WI38 (cell line): ENCODE data around the gene IFI30.

Experiments
- H3K4me3 ChIP-seq: 2 replicates; pipeline ENCODE4 v1.5.1; 2011; ENCODE audit warnings: low read depth, mild to moderate bottlenecking, control low read depth, low read length
- TF ChIP-seq, protein P1 (sequence below): IDR thresholded peaks from 2 replicates; pipeline ENCODE4 v1.5.1; 2012; ENCODE audit warnings: low read depth, mild to moderate bottlenecking, control low read depth, low read length

IFI30 gene

DNA sequence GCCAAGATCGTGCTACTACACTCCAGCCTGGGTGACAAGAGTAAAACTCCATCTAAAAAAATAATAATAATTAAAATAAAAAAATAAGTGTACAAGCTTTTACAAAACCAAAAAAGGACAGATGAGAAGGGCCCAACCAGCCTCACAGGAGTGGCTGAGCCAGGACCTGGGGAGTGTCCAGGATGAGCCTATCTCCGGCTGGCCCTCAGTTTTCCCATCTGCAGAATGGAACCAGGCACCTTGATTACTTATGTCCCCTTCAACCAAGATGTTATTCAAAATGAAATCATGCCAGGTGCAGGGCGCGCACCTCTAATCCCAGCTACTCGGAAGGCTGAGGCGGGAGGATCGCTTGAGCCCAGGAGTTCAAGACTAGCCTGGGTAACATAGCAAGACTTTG lies 9.5 kb upstream of the IFI30 start:
- TF ChIP-seq, protein P1, sequence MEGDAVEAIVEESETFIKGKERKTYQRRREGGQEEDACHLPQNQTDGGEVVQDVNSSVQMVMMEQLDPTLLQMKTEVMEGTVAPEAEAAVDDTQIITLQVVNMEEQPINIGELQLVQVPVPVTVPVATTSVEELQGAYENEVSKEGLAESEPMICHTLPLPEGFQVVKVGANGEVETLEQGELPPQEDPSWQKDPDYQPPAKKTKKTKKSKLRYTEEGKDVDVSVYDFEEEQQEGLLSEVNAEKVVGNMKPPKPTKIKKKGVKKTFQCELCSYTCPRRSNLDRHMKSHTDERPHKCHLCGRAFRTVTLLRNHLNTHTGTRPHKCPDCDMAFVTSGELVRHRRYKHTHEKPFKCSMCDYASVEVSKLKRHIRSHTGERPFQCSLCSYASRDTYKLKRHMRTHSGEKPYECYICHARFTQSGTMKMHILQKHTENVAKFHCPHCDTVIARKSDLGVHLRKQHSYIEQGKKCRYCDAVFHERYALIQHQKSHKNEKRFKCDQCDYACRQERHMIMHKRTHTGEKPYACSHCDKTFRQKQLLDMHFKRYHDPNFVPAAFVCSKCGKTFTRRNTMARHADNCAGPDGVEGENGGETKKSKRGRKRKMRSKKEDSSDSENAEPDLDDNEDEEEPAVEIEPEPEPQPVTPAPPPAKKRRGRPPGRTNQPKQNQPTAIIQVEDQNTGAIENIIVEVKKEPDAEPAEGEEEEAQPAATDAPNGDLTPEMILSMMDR: no peak
- no peak overlapping the region for H3K4me3 ChIP-seq

DNA sequence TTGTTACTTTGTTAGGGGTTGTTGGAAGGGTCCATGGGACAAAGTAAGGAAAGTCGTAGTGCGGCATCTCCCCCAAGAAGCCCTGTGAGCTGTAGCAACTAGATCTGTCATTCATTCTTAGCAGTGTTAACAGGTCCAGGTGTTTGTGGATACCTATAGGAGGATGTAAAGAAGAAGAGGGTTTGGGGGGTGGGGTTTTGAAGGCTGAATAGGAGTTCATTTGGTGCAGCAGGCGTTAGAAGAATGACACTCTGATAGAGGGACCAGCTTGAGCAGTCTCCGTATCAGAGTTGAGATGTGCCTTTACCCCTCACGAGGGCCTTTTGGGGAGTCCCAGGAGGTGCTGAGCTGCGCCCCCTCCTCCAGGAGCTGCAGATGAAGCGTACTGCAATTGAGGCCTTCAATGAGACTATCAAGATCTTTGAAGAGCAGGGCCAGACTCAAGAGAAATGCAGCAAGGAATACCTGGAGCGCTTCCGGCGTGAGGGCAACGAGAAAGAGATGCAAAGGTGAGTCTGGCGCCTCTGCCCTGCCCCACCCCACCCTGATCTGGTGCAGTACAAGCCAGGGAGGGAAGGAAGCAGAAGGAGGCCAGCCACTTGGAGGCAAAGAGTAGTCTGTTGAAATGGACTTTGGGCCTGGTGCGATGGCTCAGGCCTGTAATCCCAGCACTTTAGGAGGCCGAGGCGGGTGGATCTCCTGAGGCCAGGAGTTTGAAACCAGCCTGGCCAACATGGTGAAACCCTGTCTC lies 7.6 kb upstream of the IFI30 start:
- H3K4me3 ChIP-seq: no peak overlapping the region
- TF ChIP-seq, protein P1: no peak

DNA sequence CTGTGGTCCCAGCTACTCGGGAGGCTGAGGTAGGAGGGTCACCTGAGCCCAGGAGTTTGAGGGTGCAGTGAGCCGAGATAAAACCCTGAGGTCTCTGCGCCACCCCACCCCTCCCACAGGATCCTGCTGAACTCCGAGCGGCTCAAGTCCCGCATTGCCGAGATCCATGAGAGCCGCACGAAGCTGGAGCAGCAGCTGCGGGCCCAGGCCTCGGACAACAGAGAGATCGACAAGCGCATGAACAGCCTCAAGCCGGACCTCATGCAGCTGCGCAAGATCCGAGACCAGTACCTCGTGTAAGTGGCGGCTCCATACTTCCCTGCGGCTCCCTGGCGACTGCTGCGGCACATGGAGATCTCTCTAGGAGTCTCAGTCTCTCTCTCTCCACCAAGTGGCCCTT lies 6.6 kb upstream of the IFI30 start:
- TF ChIP-seq, protein P1: no peak
- no peak overlapping the region for H3K4me3 ChIP-seq

DNA sequence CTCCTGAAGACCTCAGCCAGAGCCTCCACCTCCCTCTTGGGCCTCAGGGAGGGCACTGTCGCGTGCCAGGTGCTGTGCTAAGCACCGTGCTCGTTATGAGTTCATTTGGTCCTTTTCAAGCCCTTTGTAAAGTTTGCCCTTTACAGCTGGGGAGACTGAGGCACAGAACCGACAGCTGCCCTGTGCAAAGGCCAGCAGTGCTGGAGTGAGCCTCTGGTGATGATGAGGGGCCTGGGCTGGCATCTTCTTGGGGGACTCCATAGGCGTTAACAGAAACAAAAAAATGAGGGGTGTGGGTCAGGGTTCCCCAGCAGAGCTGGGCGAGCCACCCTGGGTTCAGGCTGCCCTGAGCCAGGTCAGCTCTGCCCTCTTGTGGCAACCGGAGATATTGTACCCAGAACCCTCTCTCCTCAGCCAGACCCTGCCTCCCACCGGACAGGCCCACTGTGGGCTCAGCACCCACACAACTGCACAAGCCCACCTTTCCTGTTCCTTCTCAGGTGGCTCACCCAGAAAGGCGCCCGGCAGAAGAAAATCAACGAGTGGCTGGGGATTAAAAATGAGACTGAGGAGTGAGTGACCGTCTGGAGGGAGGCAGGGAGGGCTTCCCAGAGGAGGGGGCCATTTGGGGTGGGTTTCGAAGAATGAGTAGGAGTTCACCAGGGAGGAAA lies 5.5 kb upstream of the IFI30 start:
- TF ChIP-seq, protein P1: peak; percentile 74
- no peak overlapping the region for H3K4me3 ChIP-seq

DNA sequence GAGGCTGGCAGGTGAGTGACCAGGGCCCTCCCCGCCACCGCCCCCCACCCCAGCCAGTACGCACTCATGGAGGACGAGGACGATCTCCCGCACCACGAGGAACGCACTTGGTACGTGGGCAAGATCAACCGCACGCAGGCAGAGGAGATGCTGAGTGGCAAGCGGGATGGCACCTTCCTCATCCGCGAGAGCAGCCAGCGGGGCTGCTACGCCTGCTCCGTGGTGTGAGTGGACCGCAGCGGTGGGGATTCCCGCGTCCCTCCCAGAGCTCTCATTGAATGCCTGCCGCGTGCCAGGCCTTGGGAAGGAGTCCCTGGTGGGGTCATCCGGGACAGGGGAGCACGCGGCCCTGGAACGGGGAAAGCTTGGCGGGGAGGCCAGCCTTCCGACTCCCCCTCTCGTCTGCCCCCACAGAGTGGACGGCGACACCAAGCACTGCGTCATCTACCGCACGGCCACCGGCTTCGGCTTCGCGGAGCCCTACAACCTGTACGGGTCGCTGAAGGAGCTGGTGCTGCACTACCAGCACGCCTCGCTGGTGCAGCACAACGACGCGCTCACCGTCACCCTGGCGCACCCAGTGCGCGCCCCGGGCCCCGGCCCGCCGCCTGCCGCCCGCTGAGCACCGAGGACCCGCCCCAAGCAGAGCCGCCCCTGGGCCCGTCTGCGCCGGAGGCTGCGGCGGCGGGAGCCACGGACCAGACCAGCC lies 4.8 kb upstream of the IFI30 start:
- TF ChIP-seq, protein P1: no peak

DNA sequence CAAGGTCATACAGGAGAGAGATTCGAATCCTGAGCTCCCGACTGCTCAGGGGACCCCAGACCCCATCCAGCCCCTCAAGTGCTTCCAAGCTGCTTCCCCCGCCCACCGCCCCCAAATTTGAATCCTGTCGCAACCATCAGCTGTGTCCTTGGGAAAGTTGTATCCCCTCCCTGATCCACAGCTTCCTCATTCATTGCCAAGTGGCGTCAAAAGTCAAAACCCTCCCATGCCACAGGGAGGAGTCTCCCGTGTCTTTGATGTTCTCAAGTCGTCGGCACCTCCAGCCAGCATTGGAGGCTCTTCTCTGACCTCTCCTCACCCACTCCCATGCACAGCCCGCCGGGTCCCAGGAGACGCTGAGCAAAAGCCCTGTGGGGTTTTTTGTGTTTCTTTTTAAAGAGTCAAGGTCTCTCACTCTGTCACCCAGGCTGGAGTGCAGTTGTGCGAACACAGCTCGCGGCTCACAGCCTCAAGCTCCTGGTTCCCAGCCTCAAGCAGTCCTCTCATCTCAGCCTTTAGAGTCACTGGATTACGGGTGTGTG lies 2.8 kb upstream of the IFI30 start:
- TF ChIP-seq, protein P1: no peak
- no peak overlapping the region for H3K4me3 ChIP-seq

More for the DNA sequence above, 4.8 kb upstream of the IFI30 start:
- no peak overlapping the region for H3K4me3 ChIP-seq
